Activated CD8-positive, alpha-beta memory T cell treated with anti-CD3 and anti-CD28 coated beads, Interleukin-2, amount 50 U/mL, for 4 hours (primary cell): ENCODE results near the gene ZSWIM2.
"Not testable (repeated sequence)": the region's sequence is repeated elsewhere in the genome, so short reads cannot be mapped to it uniquely, and the experiment has no call there.

ENCODE experiments used
- DNase-seq: peaks from one replicate; pipeline ENCODE4 v3.0.0-alpha.2; 2020

Gene ZSWIM2, protein sequence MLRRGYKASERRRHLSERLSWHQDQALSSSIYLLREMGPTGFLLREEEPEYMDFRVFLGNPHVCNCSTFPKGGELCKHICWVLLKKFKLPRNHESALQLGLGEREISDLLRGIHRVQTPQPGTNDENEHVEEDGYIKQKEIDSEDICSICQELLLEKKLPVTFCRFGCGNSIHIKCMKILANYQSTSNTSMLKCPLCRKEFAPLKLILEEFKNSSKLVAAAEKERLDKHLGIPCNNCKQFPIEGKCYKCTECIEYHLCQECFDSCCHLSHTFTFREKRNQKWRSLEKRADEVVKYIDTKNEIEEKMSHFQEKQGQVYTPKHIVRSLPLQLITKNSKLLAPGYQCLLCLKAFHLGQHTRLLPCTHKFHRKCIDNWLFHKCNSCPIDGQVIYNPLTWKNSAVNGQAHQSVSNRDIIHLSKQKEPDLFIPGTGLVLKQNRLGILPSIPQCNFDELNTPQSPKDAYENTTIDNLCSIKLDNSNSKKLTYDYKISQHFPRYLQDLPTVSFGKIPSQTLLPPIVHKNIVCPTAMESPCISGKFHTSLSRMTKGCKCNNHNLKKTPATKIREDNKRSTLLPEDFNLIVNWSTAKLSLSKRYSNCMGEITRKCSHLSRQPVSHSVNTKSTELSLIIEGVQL

DNA sequence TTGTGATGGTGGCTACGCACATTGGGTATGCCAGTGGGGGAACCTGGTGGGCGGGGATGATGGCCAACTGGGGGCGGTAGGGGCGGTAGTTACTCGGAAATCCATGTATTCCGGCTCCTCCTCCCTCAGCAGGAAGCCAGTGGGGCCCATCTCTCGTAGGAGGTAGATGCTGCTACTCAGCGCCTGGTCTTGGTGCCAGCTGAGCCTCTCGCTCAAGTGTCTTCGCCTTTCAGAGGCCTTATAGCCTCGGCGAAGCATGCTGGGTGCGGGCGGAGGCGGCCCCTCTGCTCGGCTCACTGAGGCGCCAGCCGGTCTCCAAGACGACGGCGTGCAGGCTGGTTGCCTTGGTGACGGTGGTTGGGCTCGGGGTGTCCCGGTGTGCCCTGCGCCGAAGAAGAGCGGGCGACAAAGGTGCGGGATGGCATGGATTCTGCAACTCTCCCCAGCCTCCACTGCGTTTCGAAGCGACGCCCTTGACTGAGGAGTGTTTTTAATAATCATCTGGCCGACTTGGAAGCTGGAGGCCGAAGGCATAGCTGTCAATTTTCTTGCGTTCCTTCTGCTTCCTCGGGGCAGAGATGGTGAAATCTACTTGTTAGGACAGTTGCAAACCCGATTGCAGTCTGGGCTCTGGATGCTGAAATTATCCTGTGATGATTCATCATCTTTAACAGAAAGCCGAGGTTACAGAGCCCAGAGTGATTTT is at the start of gene ZSWIM2:
Gene ZSWIM2 (minus strand): TSS at position 298 of the 706 bp plus-strand sequence. CDS start 40 bp downstream, at position 258.
- no peak for DNase-seq

GRCh38 chr2:186896220-186896619 is 47.2 kb upstream of the ZSWIM2 start:
- DNase-seq = not testable (repeated sequence)

DNA sequence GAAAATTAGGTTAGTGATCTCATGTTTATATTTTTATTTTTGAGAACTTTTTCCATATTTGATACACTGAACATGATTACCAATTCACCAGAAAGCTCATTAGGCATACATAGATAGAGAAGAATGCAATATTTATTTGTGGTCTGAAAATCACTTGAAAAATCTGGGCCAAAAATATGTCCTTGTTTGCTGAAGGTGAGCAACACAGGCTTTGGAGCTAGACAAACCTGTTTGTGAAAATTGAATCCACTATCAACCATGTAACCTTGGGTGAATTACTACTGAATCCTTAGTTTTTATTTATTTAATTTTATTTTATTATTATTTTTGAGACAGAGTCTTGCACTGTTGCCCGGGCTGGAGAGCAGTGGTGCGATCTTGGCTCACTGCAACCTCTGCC is 46.5 kb upstream of the ZSWIM2 start:
- DNase-seq = no peak

DNA sequence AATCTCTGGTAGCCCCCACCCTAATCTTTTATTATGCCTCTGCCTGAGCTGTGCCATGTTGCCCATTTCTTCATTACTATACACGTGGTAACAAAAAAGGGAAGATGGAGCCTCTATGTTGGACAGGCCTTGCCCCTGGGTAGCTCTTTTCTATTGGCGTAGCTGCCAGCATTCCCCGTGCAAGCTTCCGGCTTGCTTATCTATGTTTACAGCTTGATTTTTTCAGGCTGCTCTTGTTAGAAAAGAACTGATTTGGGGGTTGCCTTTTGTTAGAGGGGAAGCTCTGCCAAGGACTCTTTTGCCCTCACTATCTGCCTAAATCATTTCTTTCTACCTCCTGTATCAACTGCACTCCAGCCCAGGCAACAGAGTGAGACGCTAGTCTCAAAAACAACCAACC is 45.5 kb upstream of the ZSWIM2 start:
- DNase-seq = no peak

DNA sequence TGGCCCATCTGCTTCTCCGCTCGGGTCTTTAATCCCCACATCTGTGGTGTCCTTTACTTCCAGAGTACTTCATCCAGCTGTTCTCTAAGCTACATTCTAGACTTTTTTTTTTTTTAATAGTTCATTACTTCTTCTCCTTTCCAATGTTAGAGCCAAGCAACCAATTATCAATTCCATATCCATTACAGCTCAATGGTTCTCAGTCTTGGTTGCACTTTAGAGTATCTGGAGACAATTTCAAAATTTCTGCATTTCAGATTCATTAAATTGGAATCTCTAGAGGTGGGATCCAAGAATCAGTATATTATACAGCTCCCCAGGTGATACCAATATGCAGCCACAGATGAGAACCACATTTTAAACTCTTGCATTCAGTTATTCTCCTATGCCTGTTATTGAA is 43.9 kb upstream of the ZSWIM2 start:
- DNase-seq = no peak

GRCh38 chr2:186891185-186891621 is 42.2 kb upstream of the ZSWIM2 start:
- no peak for DNase-seq

- DNase-seq = no peak
Observed at GRCh38 chr2:186889101-186889879, 40.3 kb upstream of the ZSWIM2 start.

GRCh38 chr2:186887107-186888090 is 38.4 kb upstream of the ZSWIM2 start:
- no peak for DNase-seq

- DNase-seq = no peak
Observed at GRCh38 chr2:186884587-186884986, 35.6 kb upstream of the ZSWIM2 start.

DNA sequence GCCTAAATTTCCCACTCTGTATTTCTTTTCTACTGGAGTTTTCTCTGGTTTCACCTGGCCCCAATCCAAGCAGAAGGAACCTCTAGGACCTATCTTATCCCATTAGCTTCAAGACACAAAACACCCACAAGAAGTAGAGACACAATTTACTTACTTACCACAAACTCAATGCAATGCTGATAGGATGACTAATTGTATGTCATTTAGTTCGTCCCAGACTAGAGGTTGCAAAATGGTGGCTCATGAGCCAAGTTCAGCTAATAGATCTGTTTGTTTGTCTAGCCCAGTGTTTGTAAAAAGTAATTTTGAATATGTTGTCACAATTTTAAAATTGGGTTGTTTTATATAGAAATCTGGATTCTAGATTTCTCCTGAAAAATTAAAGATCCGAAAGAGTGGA is 34.7 kb upstream of the ZSWIM2 start:
- DNase-seq = no peak

DNA sequence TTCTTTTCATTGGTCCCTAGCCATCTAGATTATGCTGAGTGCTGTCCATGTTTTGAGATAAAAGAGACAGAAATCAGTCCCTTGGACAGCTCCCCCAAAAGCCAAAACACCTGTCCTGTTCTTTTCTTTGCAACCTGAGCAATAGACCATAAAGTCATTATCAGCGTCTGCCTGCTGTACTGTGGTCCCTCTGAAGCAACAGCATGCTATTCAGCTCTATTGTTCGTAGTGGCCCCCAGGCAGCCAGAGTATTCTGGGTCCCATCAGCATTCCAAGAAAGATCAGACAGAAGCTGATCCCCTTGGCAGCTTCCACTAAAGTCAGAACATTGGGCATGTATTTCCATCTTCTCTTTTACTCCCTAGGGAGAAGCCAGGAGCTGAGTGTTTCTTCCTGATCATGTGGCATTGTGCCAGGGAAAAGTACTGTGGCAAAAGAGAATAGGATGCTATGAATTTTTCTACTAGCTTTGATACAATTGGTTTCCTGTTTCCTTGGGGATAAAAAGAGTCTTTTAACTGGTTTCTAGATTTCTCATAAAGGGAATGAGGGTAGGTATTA is 33.6 kb upstream of the ZSWIM2 start:
- no peak for DNase-seq

- no peak for DNase-seq
Observed at GRCh38 chr2:186881660-186882059, 32.7 kb upstream of the ZSWIM2 start.

- no peak for DNase-seq
Observed at GRCh38 chr2:186879312-186879711, 30.3 kb upstream of the ZSWIM2 start.

DNA sequence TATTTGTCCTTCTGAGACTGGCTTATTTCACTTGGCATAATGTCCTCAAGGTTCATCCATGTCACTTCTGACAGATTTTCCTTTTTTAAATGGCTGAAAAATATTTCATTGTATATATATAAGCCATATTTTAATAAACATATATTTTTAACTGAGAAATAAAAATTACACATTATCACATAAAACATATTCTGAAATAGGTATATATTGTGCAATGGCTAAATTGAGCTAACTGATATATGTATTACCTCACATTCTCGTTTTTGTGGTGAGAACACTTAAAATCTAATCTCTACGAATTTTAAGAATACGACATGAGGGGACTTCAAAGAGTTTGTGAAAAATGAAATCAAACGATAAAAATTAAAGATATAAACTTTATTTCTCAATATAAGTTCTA is 25.7 kb upstream of the ZSWIM2 start:
- DNase-seq = no peak

DNA sequence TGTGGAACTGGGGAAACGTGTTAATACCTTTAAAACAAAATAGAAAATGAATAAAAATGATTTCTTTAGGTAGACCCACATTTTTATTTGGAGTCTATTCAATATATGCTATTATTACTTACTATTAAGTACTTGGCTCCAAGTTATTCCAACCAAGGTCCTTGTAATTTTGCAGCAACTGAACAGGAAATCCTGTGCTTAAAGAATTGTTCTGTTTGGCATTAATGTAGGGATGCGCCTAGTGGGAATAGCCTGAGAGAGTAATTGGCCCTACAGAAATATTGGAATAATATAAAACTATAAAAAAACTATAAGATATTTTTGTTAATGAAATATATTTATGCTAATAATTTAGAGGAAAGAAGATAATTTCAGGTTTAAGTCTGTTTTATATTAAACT is 22.9 kb upstream of the ZSWIM2 start:
- DNase-seq = no peak

GRCh38 chr2:186868344-186868743 is 19.4 kb upstream of the ZSWIM2 start:
- no peak for DNase-seq

DNA sequence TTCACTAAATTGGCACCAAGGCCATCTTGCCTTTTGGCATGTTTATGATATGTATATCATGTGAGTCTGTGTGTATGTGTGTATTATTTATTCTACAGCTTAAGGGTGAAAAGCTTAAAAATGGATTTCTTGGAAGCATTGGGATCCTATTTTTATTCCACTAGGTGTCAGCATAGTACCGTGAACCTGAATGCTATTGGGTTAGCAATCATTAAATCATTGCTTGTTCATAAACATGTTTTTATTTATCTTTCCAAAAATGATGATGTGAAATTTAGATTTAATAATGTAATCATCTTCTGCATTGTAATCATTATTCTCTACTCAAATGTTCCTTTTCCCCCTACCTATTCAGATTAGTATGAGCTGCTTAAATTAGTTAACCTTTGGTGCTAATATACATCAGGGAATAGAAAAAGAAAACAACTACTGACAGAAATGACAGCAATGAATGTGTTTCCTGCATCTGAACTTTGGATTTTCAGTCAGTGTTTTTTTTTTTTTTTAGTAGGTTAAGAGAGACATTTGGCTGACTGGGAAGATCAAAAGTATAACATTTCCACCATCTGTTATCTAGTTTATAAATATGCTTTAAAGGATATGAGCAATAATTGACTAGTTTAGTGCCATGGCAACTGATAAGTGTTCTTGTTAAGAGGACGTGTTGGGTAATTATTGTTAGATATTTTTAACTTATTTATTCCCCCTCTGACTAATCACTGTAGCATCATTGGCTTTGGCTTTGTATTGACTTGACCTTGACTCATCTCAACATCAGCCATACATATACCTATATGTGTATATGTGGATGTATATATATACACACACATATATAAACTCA is 14.1 kb upstream of the ZSWIM2 start:
- DNase-seq = no peak

DNA sequence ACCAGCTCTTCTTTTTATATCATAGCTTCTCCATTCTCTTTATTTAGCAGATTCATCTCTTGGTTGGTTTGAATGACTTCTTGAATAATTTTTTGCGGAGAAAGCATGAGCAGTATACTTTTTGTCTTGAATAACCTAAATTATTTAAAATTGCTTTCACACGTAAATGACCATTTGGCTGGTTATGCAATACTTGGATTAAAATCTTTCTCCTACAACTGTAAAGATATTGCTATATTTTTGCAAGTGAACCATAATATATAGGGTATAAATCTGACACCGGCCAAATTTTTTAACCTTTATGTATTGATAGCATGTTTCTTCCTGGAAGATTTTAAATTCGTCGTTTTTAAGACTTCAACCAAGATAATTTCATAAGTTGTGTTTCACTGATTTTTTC is 6.2 kb upstream of the ZSWIM2 start:
- DNase-seq = no peak

DNA sequence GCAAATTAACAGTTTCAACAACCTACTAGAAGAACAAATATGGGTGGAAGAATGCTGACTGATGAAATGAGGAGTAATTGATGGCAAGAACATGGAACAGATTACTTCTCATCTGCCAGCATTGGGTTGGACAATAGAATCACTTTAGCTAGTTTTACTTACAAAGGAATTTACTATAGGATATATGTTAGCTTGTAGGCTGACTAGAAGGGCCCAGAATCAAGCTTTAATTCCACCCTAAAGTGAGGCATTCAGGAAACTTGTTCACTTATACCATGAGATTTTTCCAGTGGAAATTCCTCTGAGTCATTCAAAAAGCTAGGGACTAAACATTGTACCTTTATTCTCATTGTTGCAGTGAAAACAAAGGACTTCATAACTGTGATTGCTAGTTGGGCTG is 5.0 kb upstream of the ZSWIM2 start:
- DNase-seq = no peak

GRCh38 chr2:186852508-186852907 is 3.5 kb upstream of the ZSWIM2 start:
- DNase-seq = no peak
